ENCODE results near the gene FDPS.

- TF ChIP-seq CTCF (IDR thresholded peaks at IDR 0.05) (no peak), EZH2 (IDR thresholded peaks at IDR 0.05) (no peak)
Measured at GRCh38 chr1:155268630-155269029, 40.0 kb upstream of the FDPS start.

Measured in neural progenitor cell (in vitro differentiated cells).